ENCODE results near the gene RHOBTB3. TPM values are rescaled to one million over a fixed set of nuclear protein-coding genes. Genes with fewer than 3 reads are reported as not detected.
"Not testable (repeated sequence)": the region's sequence is repeated elsewhere in the genome, so short reads cannot be mapped to it uniquely, and the experiment has no call there.

Gene RHOBTB3
- total RNA-seq, 1 donor from 2014 or later, result 79.7 TPM

- peak overlapping the region; percentile 91 for H3K27ac ChIP-seq (replicated peaks)
- H3K4me1 ChIP-seq, result peaks cover 78% of the 10 kb centered on the region
- no peak for DNase-seq
- peaks cover 11% of the 10 kb centered on the region for H3K36me3 ChIP-seq
- peaks cover 11% of the 10 kb centered on the region for H3K9me3 ChIP-seq (replicated peaks)
- no peaks in the 10 kb centered on the region for H3K27me3 ChIP-seq (ENCODE audit: low read depth)
- peak overlapping the region; percentile 51 for H3K4me3 ChIP-seq
- TF ChIP-seq CTCF (IDR thresholded peaks at IDR 0.05; ENCODE audit: borderline replicate concordance), result no peak
- intact Hi-C loops (cut with micrococcal nuclease), result no loop called here
Measured at GRCh38 chr5:95808013-95808685, 77.0 kb downstream of the RHOBTB3 start.

GRCh38 chr5:95808686-95809413 is 77.7 kb downstream of the RHOBTB3 start:
- intact Hi-C loops (cut with micrococcal nuclease), result no loop called here
- H3K4me3 ChIP-seq, result peak overlapping the region; percentile 51
- TF ChIP-seq CTCF (IDR thresholded peaks at IDR 0.05; ENCODE audit: borderline replicate concordance), result no peak

GRCh38 chr5:95809414-95809960 is 78.4 kb downstream of the RHOBTB3 start:
- intact Hi-C loops (cut with micrococcal nuclease), result no loop called here
- peak overlapping the region; percentile 91 for H3K27ac ChIP-seq (replicated peaks)
- H3K36me3 ChIP-seq, result peaks cover 20% of the 10 kb centered on the region
- TF ChIP-seq CTCF (IDR thresholded peaks at IDR 0.05; ENCODE audit: borderline replicate concordance), result no peak
- DNase-seq, result no peak
- peaks cover 11% of the 10 kb centered on the region for H3K9me3 ChIP-seq (replicated peaks)
- H3K4me1 ChIP-seq, result peaks cover 77% of the 10 kb centered on the region
- no peaks in the 10 kb centered on the region for H3K27me3 ChIP-seq (ENCODE audit: low read depth)
- peak overlapping the region; percentile 51 for H3K4me3 ChIP-seq

More at GRCh38 chr5:95808686-95809413, 77.7 kb downstream of the RHOBTB3 start:
- Histone ChIP-seq H3K4me1 (peaks cover 78% of the 10 kb centered on the region), H3K36me3 (peaks cover 15% of the 10 kb centered on the region), H3K27ac (replicated peaks) (peak overlapping the region; percentile 91), H3K27me3 (ENCODE audit: low read depth) (no peaks in the 10 kb centered on the region), H3K9me3 (replicated peaks) (peaks cover 11% of the 10 kb centered on the region)
- DNase-seq, result peak; percentile 85

- H3K4me3 ChIP-seq, result no peak overlapping the region
- no peaks in the 10 kb centered on the region for H3K27me3 ChIP-seq (ENCODE audit: low read depth)
- peaks cover 84% of the 10 kb centered on the region for H3K4me1 ChIP-seq
- TF ChIP-seq CTCF (IDR thresholded peaks at IDR 0.05; ENCODE audit: borderline replicate concordance), result no peak
- intact Hi-C loops (cut with micrococcal nuclease), result no loop called here
- H3K27ac ChIP-seq (replicated peaks), result peak overlapping the region; percentile 91
- peaks cover 25% of the 10 kb centered on the region for H3K36me3 ChIP-seq
- H3K9me3 ChIP-seq (replicated peaks), result peaks cover 1% of the 10 kb centered on the region
- DNase-seq, result no peak
Measured at GRCh38 chr5:95810305-95811125, 79.4 kb downstream of the RHOBTB3 start.

- H3K9me3 ChIP-seq (replicated peaks); intact Hi-C loops (cut with micrococcal nuclease); DNase-seq; H3K27me3 ChIP-seq (ENCODE audit: low read depth); H3K4me3 ChIP-seq: not testable (repeated sequence)
- H3K27ac ChIP-seq (replicated peaks), result peak overlapping the region; percentile 91
- peaks cover 31% of the 10 kb centered on the region for H3K36me3 ChIP-seq
- peaks cover 84% of the 10 kb centered on the region for H3K4me1 ChIP-seq
Measured at GRCh38 chr5:95811126-95811423, 79.9 kb downstream of the RHOBTB3 start.

- Histone ChIP-seq H3K36me3 (peaks cover 35% of the 10 kb centered on the region), H3K4me1 (peaks cover 88% of the 10 kb centered on the region), H3K27ac (replicated peaks) (peak overlapping the region; percentile 91)
- DNase-seq; H3K9me3 ChIP-seq (replicated peaks); H3K4me3 ChIP-seq; H3K27me3 ChIP-seq (ENCODE audit: low read depth); intact Hi-C loops (cut with micrococcal nuclease): not testable (repeated sequence)
Measured at GRCh38 chr5:95811461-95812073, 80.4 kb downstream of the RHOBTB3 start.

All from left ventricle myocardium inferior (tissue), 1 donor.